IPS-18c (cell line): ENCODE results near the gene LAMC3.

Source experiments
- H3K4me3 ChIP-seq: 2 replicates; pipeline ENCODE4 v1.7.0; 2013; ENCODE audit warnings: low read depth, mild to moderate bottlenecking, low read length, moderate library complexity; ENCODE audit not compliant: insufficient read depth
- H3K9me3 ChIP-seq: one replicate; pipeline ENCODE4 v1.6.1; 2013; ENCODE audit warnings: mild to moderate bottlenecking, low read length, moderate library complexity; ENCODE audit not compliant: control insufficient read depth, insufficient read depth

The LAMC3 gene

DNA sequence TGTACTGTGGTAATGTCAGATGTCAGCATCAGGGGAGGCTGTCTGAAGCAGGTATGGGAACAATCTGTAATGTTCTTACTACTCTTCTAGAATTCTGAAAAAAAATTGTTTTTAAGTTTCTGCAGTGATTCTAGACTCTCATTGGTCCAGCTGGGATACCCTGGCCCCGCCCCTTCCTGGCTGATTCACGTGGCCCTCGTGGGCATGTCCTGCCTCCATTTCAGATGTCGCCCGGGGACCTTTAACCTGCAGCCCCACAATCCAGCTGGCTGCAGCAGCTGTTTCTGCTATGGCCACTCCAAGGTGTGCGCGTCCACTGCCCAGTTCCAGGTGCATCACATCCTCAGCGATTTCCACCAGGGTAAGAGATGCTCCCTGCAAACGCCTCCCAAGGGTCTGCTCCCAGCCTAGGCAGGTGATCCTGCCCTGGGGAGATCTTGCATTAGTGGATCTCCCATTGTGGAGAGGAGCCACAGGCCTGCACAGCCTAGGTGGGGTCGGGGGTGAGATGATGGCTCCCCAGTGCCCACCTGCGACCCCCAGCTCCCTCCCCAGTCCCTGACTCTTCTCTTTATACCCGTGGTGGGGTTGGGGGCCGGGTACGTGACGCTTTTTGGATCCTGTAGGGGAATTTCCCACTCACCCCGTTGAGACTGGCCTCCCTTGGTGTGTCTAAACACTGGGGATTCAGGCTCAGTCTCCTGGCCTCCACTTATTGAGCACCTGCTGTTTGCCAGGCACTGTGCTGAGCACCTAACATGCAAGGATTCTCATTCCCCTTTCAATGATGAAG, 36.5 kb downstream of the LAMC3 start:
- Histone ChIP-seq H3K4me3 (no peak overlapping the region), H3K9me3 (peaks cover 4% of the 10 kb centered on the region)

- Histone ChIP-seq H3K9me3 (peaks cover 4% of the 10 kb centered on the region), H3K4me3 (no peak overlapping the region)
These were observed 37.1 kb downstream of the LAMC3 start for GRCh38 chr9:131046093-131046380.

- Histone ChIP-seq H3K4me3 (no peak overlapping the region), H3K9me3 (peaks cover 4% of the 10 kb centered on the region)
These were observed 37.7 kb downstream of the LAMC3 start for GRCh38 chr9:131046581-131047202.

DNA sequence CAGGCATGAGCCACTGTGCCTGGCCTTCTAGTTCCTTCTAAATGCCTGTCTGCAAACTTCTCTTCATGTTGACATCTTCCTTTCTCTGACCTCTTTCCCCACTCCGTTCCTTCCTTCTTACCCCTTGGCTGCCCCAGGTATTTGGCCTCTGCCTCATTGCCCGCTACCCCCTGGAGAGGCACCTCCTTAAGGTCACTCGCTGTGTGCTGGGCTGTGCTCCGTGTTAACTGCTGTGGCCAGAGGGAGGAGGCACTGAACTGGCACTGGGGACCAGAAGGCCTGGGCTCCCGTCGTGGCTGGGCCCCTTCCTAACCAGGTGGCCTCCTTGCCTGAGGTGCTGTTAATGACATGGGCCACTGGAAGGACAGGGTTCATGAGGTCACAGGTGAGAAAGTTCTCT, 39.4 kb downstream of the LAMC3 start:
- Histone ChIP-seq H3K9me3 (peaks cover 4% of the 10 kb centered on the region), H3K4me3 (no peak overlapping the region)

DNA sequence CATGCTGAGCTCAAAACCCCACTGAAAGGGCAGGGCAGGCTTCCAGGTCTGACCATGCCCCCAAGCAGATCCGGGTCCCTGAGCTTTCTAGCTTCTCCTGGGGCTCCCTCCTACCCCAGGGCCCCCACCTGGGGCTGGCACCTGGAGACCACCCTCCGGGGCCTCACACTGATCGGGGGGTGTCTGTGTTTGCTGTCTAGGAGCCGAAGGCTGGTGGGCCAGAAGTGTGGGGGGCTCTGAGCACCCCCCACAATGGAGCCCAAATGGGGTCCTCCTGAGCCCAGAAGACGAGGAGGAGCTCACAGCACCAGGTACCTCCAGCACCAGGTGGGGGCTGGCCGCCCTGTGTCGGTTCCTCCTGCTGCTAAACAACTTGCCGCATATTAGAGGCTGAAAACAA, 39.8 kb downstream of the LAMC3 start:
- Histone ChIP-seq H3K4me3 (no peak overlapping the region), H3K9me3 (peaks cover 4% of the 10 kb centered on the region)

GRCh38 chr9:131049829-131050715, 41.1 kb downstream of the LAMC3 start:
- H3K4me3 ChIP-seq = no peak overlapping the region
- H3K9me3 ChIP-seq = peaks cover 4% of the 10 kb centered on the region

GRCh38 chr9:131050831-131051230, 41.9 kb downstream of the LAMC3 start:
- no peak overlapping the region for H3K4me3 ChIP-seq
- H3K9me3 ChIP-seq = peaks cover 2% of the 10 kb centered on the region

- Histone ChIP-seq H3K4me3 (no peak overlapping the region), H3K9me3 (peaks cover 2% of the 10 kb centered on the region)
These were observed 42.9 kb downstream of the LAMC3 start for GRCh38 chr9:131051592-131052517.

DNA sequence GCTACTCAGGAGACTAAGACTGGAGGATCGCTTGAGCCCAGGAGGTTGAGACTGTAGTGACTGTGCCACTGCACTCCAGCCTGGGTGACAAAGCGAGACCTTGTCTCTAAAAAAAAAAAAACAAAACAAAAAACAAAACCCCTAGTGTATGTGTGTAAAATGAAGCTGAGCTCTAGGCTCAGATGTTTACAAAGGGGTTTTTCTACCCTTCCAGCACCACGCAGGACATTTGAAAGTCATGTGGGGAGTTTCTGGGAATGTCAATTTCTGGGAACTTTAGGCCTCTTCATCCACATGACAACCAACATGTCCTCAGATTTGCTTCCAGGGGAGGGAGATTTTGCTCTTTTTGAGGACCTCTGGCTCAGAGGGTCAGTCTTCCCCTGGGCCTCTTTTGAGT, 44.9 kb downstream of the LAMC3 start:
- no peaks in the 10 kb centered on the region for H3K9me3 ChIP-seq
- no peak overlapping the region for H3K4me3 ChIP-seq

- no peaks in the 10 kb centered on the region for H3K9me3 ChIP-seq
- H3K4me3 ChIP-seq = no peak overlapping the region
These were observed 48.0 kb downstream of the LAMC3 start for GRCh38 chr9:131056781-131057506.

DNA sequence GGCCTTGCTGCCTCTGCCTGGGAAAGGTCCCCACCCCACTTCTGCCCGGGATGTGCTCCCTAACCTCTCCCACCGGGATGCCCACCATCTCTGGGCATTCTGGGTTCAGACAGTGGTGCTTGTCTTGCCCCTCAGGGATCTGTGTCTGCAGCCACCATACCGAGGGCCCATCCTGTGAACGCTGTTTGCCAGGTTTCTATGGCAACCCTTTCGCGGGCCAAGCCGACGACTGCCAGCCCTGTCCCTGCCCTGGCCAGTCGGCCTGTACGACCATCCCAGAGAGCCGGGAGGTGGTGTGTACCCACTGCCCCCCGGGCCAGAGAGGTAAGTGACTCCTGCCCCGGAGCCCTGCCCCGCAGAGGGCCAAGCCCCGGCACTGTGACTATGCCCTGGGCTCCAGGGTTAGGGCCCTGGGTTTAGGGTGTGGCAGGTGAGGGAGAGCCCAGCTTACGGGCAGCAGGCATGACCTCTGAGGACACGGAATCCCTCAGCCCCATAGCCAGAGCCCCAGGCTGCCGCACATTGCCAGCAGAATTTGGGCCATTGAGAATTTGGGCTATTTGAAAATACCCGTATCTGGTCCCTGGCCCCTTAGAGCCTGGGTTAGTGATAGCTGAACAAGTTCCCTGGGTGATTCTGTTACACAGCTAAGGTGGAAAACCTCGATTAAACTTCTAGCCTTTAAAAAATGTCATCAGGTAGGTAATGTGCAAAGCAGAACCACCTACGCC, 52.1 kb downstream of the LAMC3 start:
- no peaks in the 10 kb centered on the region for H3K9me3 ChIP-seq

GRCh38 chr9:131062969-131063368, 54.0 kb downstream of the LAMC3 start:
- H3K9me3 ChIP-seq = no peaks in the 10 kb centered on the region

More for the DNA sequence above, 52.1 kb downstream of the LAMC3 start:
- no peak overlapping the region for H3K4me3 ChIP-seq

GRCh38 chr9:131065599-131065998, 56.6 kb downstream of the LAMC3 start:
- H3K9me3 ChIP-seq = no peaks in the 10 kb centered on the region
- no peak overlapping the region for H3K4me3 ChIP-seq

More at GRCh38 chr9:131062969-131063368, 54.0 kb downstream of the LAMC3 start:
- H3K4me3 ChIP-seq = no peak overlapping the region

GRCh38 chr9:131067625-131068024, 58.7 kb downstream of the LAMC3 start:
- no peak overlapping the region for H3K4me3 ChIP-seq
- H3K9me3 ChIP-seq = no peaks in the 10 kb centered on the region

DNA sequence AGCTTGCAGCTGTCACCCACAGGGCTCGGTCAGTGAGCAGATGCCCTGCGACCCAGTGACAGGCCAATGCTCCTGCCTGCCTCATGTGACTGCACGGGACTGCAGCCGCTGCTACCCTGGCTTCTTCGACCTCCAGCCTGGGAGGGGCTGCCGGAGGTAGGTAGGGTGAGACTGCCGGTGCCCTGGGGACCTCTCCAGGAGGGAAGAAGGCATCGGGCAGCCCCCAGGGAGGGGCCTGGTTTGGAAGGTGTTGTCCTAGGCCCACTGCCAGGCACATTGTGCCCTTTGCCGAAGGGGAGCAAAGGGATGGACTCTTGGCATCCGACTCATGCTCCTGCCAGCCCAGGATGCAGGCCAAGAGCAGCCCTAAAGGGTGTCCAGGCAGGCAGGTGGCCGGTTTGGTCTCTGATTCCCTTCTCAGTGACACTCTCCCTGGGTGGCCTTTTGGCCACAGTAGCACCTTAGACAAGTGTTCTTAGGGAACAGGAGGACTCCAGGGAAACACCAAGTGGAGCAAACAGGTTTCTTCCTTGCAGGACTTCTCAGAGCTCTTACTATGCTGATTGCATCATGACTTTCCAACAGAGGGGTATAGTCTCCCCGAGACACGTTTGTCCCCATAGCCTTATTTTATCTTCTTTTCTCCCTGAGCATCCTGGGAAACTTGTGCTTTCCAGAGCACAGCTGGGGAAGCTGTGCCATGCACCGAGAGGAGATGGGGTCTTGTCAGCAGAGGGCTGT, 59.3 kb downstream of the LAMC3 start:
- no peaks in the 10 kb centered on the region for H3K9me3 ChIP-seq
- no peak overlapping the region for H3K4me3 ChIP-seq
